ENCODE measurements around the gene DUSP16. TPM values are rescaled to one million over a fixed set of nuclear protein-coding genes. Genes with fewer than 3 reads are reported as not detected.

DUSP16 gene
- total RNA-seq, 1 donor from 2014 or later = 16.4 TPM

DNA sequence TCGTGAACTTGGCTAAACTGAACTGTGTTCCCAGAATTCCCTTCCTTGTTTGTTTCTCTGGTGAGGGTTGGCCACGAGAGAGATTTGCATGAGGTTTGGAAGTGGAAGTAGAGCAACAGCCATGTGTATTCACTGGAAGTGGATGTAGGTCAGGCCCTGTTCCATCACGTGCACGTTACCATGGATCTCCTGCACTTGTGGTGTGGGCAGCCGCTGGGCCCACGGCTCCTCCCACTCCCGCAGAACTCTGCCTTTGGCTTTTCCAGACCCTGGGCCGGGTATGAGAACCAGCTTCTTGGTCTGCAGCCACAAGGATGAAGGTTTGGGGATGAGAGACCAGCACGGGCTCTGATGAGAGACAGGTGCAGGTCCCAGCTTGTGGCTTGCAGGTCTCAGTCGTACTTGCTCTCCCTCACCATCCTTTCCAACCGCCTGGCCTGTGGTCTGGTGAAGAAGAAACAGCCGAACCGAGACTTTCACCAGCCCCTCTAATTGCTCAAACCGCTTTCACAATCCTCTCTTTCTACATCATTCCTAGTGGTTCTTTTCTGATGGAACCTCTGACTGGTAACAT is 94.9 kb downstream of the DUSP16 start:
- Histone ChIP-seq H3K9me3 (replicated peaks) (no peaks in the 10 kb centered on the region), H3K4me1 (peaks cover 6% of the 10 kb centered on the region), H3K4me3 (no peak overlapping the region), H3K36me3 (peaks cover 25% of the 10 kb centered on the region), H3K27ac (replicated peaks) (no peak overlapping the region), H3K27me3 (ENCODE audit: low read depth) (no peaks in the 10 kb centered on the region)
- intact Hi-C loops (cut with micrococcal nuclease) = no loop called here
- no peak for DNase-seq
- TF ChIP-seq CTCF (IDR thresholded peaks at IDR 0.05; ENCODE audit: borderline replicate concordance) = no peak

DNA sequence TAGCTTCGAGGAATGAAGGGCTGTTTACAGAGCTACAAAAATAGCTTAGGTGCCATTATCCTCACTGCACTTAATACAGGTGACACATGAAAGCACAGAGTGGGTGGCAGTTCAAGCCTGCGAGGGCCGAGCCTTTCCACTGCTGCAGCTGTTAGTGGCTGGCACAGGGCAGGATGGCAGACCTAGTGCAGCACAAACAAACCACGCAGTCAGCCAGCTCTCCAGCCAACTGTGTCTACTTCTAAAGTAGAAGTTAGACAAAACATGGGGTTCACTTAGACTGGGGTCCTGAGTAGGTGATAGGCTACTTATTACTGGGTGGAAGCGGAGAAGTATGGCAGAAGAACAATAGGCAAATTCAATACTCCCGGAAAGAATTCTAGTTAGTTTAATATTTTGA is 95.4 kb downstream of the DUSP16 start:
- Histone ChIP-seq H3K27ac (replicated peaks) (no peak overlapping the region), H3K9me3 (replicated peaks) (no peaks in the 10 kb centered on the region), H3K4me3 (no peak overlapping the region), H3K36me3 (peaks cover 25% of the 10 kb centered on the region), H3K27me3 (ENCODE audit: low read depth) (no peaks in the 10 kb centered on the region), H3K4me1 (peaks cover 6% of the 10 kb centered on the region)
- no peak for TF ChIP-seq CTCF (IDR thresholded peaks at IDR 0.05; ENCODE audit: borderline replicate concordance)
- intact Hi-C loops (cut with micrococcal nuclease) = no loop called here
- DNase-seq = no peak

- Histone ChIP-seq H3K36me3 (peaks cover 25% of the 10 kb centered on the region), H3K4me1 (peaks cover 5% of the 10 kb centered on the region), H3K27me3 (ENCODE audit: low read depth) (no peaks in the 10 kb centered on the region), H3K27ac (replicated peaks) (no peak overlapping the region), H3K4me3 (no peak overlapping the region), H3K9me3 (replicated peaks) (no peaks in the 10 kb centered on the region)
- intact Hi-C loops (cut with micrococcal nuclease) = no loop called here
- no peak for TF ChIP-seq CTCF (IDR thresholded peaks at IDR 0.05; ENCODE audit: borderline replicate concordance)
- DNase-seq = no peak
Measured at GRCh38 chr12:12466157-12466556, 96.5 kb downstream of the DUSP16 start.

GRCh38 chr12:12465522-12465921 is 97.1 kb downstream of the DUSP16 start:
- intact Hi-C loops (cut with micrococcal nuclease) = no loop called here
- no peaks in the 10 kb centered on the region for H3K27me3 ChIP-seq (ENCODE audit: low read depth)
- H3K4me1 ChIP-seq = no peaks in the 10 kb centered on the region
- H3K36me3 ChIP-seq = peaks cover 25% of the 10 kb centered on the region
- no peak overlapping the region for H3K27ac ChIP-seq (replicated peaks)
- H3K4me3 ChIP-seq = no peak overlapping the region
- TF ChIP-seq CTCF (IDR thresholded peaks at IDR 0.05; ENCODE audit: borderline replicate concordance) = no peak
- DNase-seq = no peak
- H3K9me3 ChIP-seq (replicated peaks) = no peaks in the 10 kb centered on the region

DNA sequence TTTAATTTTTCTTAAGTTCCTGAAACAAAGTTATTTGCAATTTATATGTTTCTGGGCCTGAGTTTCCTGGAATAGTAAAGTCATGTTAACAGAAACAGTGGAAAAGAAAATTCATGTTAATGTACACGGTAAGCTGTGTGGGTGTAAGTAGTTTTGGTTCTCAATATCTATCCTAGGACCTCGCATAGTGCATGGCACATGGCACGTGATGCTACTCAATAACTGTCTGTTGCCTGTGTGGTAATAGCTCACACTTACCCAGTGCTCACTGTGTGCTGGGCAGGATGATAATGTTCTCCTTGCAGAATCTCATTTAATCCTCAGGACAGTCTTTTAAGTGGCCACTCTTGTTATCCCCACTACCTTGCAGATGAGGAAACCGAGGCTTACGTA is 100.7 kb downstream of the DUSP16 start:
- H3K9me3 ChIP-seq (replicated peaks) = no peaks in the 10 kb centered on the region
- H3K4me1 ChIP-seq = no peaks in the 10 kb centered on the region
- H3K27ac ChIP-seq (replicated peaks) = no peak overlapping the region
- intact Hi-C loops (cut with micrococcal nuclease) = no loop called here
- H3K4me3 ChIP-seq = no peak overlapping the region
- no peaks in the 10 kb centered on the region for H3K27me3 ChIP-seq (ENCODE audit: low read depth)
- H3K36me3 ChIP-seq = peaks cover 18% of the 10 kb centered on the region
- no peak for TF ChIP-seq CTCF (IDR thresholded peaks at IDR 0.05; ENCODE audit: borderline replicate concordance)
- DNase-seq = no peak

All from left ventricle myocardium inferior (tissue), 1 donor.